ENCODE data around the gene ZNF644.

- TF ChIP-seq CTCF (conservative IDR thresholded peaks at IDR 0.05 in 1 of 2, IDR thresholded peaks at IDR 0.05 in 1 of 2; ENCODE audit: extremely low read depth in 1 of 2, insufficient read depth in 1 of 2, low read depth in 1 of 2, low read length in 2 of 2) (no peak), EZH2 (IDR thresholded peaks at IDR 0.05; ENCODE audit: borderline replicate concordance, low read length) (no peak)
These were observed 34.0 kb downstream of the ZNF644 start for GRCh38 chr1:90987841-90988240.

All from mammary epithelial cell (primary cell).